Gastrocnemius medialis (tissue), 4 donors: Measurements from ENCODE around the gene PRKCA. TPM values are rescaled to one million over a fixed set of nuclear protein-coding genes. Genes with fewer than 3 reads are reported as not detected.
"Not testable (repeated sequence)": the region's sequence is repeated elsewhere in the genome, so short reads cannot be mapped to it uniquely, and the experiment has no call there.

Source experiments
- ATAC-seq, 2 donors: fragments of 150-250 bp; one replicate each; pipeline ENCODE4 v1.9.1; 2016
- DNase-seq, 2 donors: peaks; one replicate each; pipeline ENCODE4 v3.0.0-alpha.2; 2019
- H3K27ac ChIP-seq, 4 donors: fragments of 200-600 bp; sonication (generic); 1 replicate in 1 of 4; 2 replicates in 3 of 4; pipeline ENCODE4 v1.5.1; 2016 to 2018; ENCODE audit warnings: mild to moderate bottlenecking in 2 of 4, moderate library complexity in 1 of 4
- H3K27me3 ChIP-seq, 3 donors: fragments of 200-600 bp; sonication (generic) in 2 of 3; 1 replicate in 1 of 3; 2 replicates in 2 of 3; pipeline versions ENCODE4 v1.5.1 to v1.6.0; 2016 to 2019; ENCODE audit warnings: mild to moderate bottlenecking in 1 of 3, moderate library complexity in 1 of 3
- H3K36me3 ChIP-seq, 2 donors: fragments of 200-600 bp; sonication (generic) in 1 of 2; one replicate each; pipeline ENCODE4 v1.5.1; 2017 to 2018
- H3K4me1 ChIP-seq, 2 donors: fragments of 200-600 bp; sonication (generic) in 1 of 2; one replicate each; pipeline ENCODE4 v1.5.1; 2016 to 2017; ENCODE audit warnings: mild to moderate bottlenecking in 2 of 2
- H3K4me3 ChIP-seq, 4 donors: fragments of 200-600 bp; sonication (generic) in 3 of 4; 1 replicate in 1 of 4; 2 replicates in 3 of 4; pipeline ENCODE4 v1.5.1; 2016 to 2019; ENCODE audit warnings: mild to moderate bottlenecking in 2 of 4
- H3K9me3 ChIP-seq, 3 donors: fragments of 200-600 bp; sonication (generic) in 2 of 3; 1 replicate in 1 of 3; 2 replicates in 2 of 3; pipeline ENCODE4 v1.5.1; 2016 to 2019
- POLR2A ChIP-seq, 2 donors: fragments of 450-650 bp; IDR thresholded peaks; one replicate each; pipeline ENCODE4 v1.6.1; 2017; ENCODE audit warnings: antibody characterized with exemption in 2 of 2, mild to moderate bottlenecking in 2 of 2, moderate library complexity in 2 of 2
- in situ Hi-C, 4 donors: fragments of 200-750 bp; cut with MboI; loops; one replicate each; pipeline versions ENCODE4 v1.15.0 to v1.8.0; 2017; ENCODE audit warnings: low sequenced_read_pairs in 4 of 4
- intact Hi-C: fragments of 100-400 bp; cut with DNase I; formaldehyde crosslinking; loops from one replicate; pipeline ENCODE4 v1.15.1; 2023; ENCODE audit warnings: low total_unique reads
- total RNA-seq, 4 donors: library from RNA; depleted of rRNA; stranded (reverse); fragments of >200 nt; gene quantifications; one replicate each; pipeline versions ENCODE4 v1.1.0 to v1.2.3, GENCODE V29; 2016
- TF ChIP-seq, protein P1 (sequence below), 5 experiments: fragments of 450-650 bp in 3 of 5; fragments of 200-600 bp in 2 of 5; sonication (generic) in 2 of 5; IDR thresholded peaks in 4 of 5; conservative IDR thresholded peaks in 1 of 5; 1 replicate in 4 of 5; 2 replicates in 1 of 5; pipeline ENCODE4 v1.5.1; 2016 to 2019; ENCODE audit warnings: antibody characterized with exemption in 5 of 5, mild to moderate bottlenecking in 3 of 5, moderate library complexity in 3 of 5

Gene PRKCA
- total RNA-seq, 4 donors from 2014 or later, result 7.6 to 16.8 (median 11.1) TPM

DNA sequence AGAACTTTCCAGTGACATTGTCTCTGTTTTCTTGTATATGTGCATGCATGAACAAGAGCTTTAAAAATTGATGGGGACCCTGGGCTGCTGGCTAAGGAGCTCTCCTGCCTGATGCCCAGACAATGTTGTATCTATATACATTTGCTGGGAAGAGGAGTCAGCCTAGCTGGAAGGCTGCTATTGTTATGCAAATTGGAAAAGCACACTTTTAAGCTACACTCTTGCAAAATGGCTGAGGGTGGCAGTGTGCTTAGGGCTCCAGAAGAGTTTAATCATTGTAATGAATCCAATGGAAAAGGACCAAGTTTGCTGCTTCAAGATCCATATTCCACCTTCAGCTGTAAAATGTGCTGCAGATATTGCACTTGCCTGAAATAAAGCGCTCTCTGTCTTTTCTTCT lies 171.8 kb downstream of the PRKCA start:
- H3K4me3 ChIP-seq, result no peak overlapping the region
- H3K9me3 ChIP-seq, result no peaks in the 10 kb centered on the region
- no peaks in the 10 kb centered on the region for H3K36me3 ChIP-seq
- DNase-seq (no peak), ATAC-seq (no peak)
- H3K27ac ChIP-seq, result no peak overlapping the region
- in situ Hi-C loops (no loop called here), intact Hi-C loops (no loop called here)
- no peaks in the 10 kb centered on the region for H3K4me1 ChIP-seq
- no peaks in the 10 kb centered on the region for H3K27me3 ChIP-seq
- TF ChIP-seq, protein P1, sequence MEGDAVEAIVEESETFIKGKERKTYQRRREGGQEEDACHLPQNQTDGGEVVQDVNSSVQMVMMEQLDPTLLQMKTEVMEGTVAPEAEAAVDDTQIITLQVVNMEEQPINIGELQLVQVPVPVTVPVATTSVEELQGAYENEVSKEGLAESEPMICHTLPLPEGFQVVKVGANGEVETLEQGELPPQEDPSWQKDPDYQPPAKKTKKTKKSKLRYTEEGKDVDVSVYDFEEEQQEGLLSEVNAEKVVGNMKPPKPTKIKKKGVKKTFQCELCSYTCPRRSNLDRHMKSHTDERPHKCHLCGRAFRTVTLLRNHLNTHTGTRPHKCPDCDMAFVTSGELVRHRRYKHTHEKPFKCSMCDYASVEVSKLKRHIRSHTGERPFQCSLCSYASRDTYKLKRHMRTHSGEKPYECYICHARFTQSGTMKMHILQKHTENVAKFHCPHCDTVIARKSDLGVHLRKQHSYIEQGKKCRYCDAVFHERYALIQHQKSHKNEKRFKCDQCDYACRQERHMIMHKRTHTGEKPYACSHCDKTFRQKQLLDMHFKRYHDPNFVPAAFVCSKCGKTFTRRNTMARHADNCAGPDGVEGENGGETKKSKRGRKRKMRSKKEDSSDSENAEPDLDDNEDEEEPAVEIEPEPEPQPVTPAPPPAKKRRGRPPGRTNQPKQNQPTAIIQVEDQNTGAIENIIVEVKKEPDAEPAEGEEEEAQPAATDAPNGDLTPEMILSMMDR (IDR thresholded peaks at IDR 0.05 in 4 of 5, conservative IDR thresholded peaks at IDR 0.05 in 1 of 5), result no peak
- TF ChIP-seq POLR2A (IDR thresholded peaks at IDR 0.05), result no peak

DNA sequence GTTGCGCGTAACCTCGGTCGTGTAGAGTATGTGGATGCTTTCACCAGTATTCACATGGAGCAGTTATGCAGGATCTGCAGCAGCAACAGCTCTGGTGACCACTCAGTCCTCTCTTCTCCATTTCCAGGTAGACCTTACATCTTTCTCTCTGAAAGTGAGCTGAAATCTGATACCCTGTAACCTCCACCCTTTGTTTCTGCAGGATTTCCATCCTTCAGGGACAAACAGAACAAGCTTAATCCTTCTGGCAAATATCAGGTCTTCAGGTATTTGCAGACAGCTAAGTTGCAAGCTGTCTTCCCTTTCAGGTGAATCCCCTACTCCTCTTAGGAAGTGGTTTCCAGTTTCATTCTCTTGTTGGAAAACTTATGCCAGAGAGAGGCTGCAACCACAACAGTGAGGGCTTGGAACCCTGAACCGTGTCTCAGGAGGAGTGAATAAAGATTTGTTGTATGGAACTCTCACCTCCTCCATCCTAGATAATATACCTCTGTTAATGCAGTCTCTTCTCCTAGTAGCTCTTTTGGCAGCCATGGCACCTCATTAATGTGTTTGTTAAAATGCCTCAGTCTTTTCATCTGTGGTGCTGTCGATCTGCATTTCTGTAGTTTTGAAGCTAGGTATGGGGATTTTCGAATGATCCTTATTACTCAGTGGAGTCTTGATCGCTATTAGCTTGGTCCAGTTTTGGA lies 172.5 kb downstream of the PRKCA start:
- H3K27ac ChIP-seq, result no peak overlapping the region
- H3K27me3 ChIP-seq, result no peaks in the 10 kb centered on the region
- no peak overlapping the region for H3K4me3 ChIP-seq
- DNase-seq, result no peak
- no peaks in the 10 kb centered on the region for H3K4me1 ChIP-seq
- H3K36me3 ChIP-seq, result no peaks in the 10 kb centered on the region
- no peak for ATAC-seq
- TF ChIP-seq, protein P1 (IDR thresholded peaks at IDR 0.05 in 4 of 5, conservative IDR thresholded peaks at IDR 0.05 in 1 of 5), result no peak
- no peak for TF ChIP-seq POLR2A (IDR thresholded peaks at IDR 0.05)
- intact Hi-C loops, result no loop called here
- no peaks in the 10 kb centered on the region for H3K9me3 ChIP-seq
- in situ Hi-C loops, result no loop called here

DNA sequence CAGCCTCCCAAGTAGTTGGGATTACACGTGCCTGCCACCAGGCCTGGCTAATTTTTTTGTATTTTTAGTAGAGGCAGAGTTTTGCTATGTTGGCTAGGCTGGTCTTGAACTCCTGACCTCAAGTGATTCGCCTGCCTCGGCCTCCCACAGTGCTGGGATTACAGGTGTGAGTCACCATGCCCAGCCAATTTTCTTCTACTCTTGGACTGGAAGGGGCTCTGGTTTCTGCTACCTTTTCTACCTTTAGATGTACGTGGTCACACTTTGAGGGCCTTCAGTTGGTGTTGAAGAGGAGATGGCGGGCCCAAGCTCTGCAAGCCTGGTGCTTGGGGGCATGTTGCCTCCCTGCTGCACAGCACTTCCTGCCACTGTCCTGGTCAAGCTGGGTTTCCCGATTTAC lies 173.6 kb downstream of the PRKCA start:
- Histone ChIP-seq H3K9me3 (no peaks in the 10 kb centered on the region), H3K4me3 (no peak overlapping the region), H3K27me3 (no peaks in the 10 kb centered on the region), H3K36me3 (no peaks in the 10 kb centered on the region), H3K4me1 (no peaks in the 10 kb centered on the region), H3K27ac (no peak overlapping the region)
- intact Hi-C loops, result no loop called here
- in situ Hi-C loops, result no loop called here
- TF ChIP-seq POLR2A (IDR thresholded peaks at IDR 0.05), result no peak
- TF ChIP-seq, protein P1 (IDR thresholded peaks at IDR 0.05 in 4 of 5, conservative IDR thresholded peaks at IDR 0.05 in 1 of 5), result no peak
- ATAC-seq (no peak), DNase-seq (no peak)

DNA sequence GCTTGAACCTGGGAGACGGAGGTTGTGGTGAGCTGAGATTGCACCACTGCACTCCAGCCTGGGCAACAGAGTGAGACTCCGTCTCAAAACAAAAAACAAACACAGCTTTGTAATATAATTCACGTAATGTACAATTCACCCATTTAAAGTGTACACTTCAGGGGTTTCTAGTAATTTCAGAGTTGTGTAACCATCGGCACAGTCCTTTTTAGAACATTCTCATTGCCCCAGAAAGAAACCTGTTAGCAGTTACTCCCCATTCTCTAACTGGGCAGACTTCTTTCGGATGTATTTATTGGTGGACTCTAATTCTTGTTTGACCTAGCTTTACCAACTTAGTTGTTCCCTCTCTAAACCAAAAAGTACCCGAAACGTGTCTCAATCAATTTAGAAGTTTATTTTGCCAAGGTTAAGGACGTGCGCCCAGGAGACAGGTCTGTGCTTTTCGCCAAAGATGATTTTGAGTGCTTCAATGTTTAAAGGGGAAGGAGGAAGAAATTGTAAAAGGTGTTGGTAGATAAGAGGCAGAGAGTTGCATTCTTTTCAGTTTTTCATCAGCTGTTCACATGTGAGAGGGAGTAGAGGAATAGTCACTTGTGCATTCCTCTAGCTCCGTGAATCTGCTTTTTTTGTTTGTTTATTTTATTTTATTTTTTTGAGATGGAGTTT lies 175.3 kb downstream of the PRKCA start:
- Histone ChIP-seq H3K4me3 (no peak overlapping the region), H3K9me3 (no peaks in the 10 kb centered on the region), H3K27me3 (no peaks in the 10 kb centered on the region), H3K36me3 (no peaks in the 10 kb centered on the region), H3K27ac (no peak overlapping the region), H3K4me1 (no peaks in the 10 kb centered on the region)
- intact Hi-C loops, result no loop called here
- TF ChIP-seq POLR2A (IDR thresholded peaks at IDR 0.05), result no peak
- TF ChIP-seq, protein P1 (IDR thresholded peaks at IDR 0.05 in 4 of 5, conservative IDR thresholded peaks at IDR 0.05 in 1 of 5), result no peak
- in situ Hi-C loops, result no loop called here
- no peak for ATAC-seq
- no peak for DNase-seq

DNA sequence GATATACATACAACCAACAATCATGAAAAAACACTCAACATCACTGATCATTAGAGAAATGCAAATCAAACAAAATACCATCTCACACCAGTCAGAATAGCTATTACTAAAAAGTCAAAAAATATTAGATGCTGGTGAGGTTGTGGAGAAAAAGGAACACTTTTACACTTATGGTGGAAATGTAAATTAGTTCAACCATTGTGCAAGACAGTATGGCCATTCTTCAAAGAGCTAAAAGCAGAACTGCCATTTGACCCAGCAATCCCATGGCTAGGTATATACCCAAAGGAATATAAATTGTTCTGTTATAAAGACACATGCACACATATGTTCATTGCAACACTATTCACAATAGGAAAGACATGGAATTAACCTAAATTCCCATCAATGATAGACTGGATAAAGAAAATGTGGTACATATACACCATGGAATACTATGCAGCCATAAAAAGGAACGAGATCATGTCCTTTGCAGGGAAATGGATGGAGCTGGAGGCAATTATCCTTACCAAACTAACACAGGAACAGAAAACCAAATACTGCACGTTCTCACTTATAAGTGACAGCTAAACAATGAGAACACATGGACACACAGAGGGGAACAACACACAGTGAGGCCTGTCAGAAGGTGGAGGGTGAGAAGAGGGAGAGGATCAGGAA lies 176.9 kb downstream of the PRKCA start:
- in situ Hi-C loops, H3K36me3 ChIP-seq, ATAC-seq, H3K4me3 ChIP-seq, H3K4me1 ChIP-seq, H3K9me3 ChIP-seq, intact Hi-C loops, H3K27ac ChIP-seq, DNase-seq, H3K27me3 ChIP-seq: not testable (repeated sequence)
